ENCODE data around the gene PDE4D. TPM values are rescaled to one million over a fixed set of nuclear protein-coding genes. Genes with fewer than 3 reads are reported as not detected.

PDE4D gene
- total RNA-seq, 1 experiment from 2014 or later: 2.1 TPM

DNA sequence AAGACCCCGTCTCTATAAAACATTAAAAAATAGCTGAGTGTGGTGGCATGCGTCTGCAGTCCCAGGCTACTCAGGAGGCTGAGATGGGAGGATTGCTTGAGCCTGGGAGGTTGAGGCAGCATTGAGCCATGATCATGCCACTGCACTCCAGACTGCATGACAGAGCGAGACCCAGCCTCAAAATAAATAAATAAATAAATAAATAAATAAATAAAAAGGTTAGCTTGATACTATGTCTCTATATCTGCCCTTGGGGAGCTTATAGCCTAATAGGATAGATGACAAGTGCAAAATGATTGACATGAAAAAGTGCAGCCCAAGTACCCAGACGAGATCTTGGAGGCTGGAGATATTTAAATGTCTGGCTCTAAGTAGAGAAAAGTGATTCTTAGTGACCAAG lies 122.6 kb downstream of the PDE4D start:
- no peak overlapping the region for H2BK12ac ChIP-seq (ENCODE audit: insufficient read length, low read depth, low read length)
- no peak overlapping the region for H3K18ac ChIP-seq (ENCODE audit: insufficient read length, low read depth, low read length)
- H3T11ph ChIP-seq (ENCODE audit: low read length): no peak overlapping the region
- H3K79me2 ChIP-seq (ENCODE audit: insufficient read depth, low read length): no peaks in the 10 kb centered on the region
- TF ChIP-seq, protein P1, sequence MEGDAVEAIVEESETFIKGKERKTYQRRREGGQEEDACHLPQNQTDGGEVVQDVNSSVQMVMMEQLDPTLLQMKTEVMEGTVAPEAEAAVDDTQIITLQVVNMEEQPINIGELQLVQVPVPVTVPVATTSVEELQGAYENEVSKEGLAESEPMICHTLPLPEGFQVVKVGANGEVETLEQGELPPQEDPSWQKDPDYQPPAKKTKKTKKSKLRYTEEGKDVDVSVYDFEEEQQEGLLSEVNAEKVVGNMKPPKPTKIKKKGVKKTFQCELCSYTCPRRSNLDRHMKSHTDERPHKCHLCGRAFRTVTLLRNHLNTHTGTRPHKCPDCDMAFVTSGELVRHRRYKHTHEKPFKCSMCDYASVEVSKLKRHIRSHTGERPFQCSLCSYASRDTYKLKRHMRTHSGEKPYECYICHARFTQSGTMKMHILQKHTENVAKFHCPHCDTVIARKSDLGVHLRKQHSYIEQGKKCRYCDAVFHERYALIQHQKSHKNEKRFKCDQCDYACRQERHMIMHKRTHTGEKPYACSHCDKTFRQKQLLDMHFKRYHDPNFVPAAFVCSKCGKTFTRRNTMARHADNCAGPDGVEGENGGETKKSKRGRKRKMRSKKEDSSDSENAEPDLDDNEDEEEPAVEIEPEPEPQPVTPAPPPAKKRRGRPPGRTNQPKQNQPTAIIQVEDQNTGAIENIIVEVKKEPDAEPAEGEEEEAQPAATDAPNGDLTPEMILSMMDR (conservative IDR thresholded peaks at IDR 0.05): no peak
- H2BK120ac ChIP-seq (ENCODE audit: low read depth, low read length, poor library complexity, severe bottlenecking): no peak overlapping the region
- H4K91ac ChIP-seq (ENCODE audit: insufficient read length, low read depth, low read length): no peak overlapping the region
- H3K4me3 Mint-ChIP-seq: no peak overlapping the region
- H3K79me1 ChIP-seq (ENCODE audit: insufficient read depth, low read depth, low read length, poor library complexity, severe bottlenecking): no peaks in the 10 kb centered on the region
- no peak overlapping the region for H3K4ac ChIP-seq (ENCODE audit: low read depth, low read length)
- no peak overlapping the region for H3K23ac ChIP-seq (ENCODE audit: insufficient read length, low read depth, low read length)
- no peak overlapping the region for H3K9ac ChIP-seq (ENCODE audit: extremely low read depth, insufficient read length, low read length)
- no peak overlapping the region for H3K14ac ChIP-seq (ENCODE audit: insufficient read depth, low read length)
- H2BK5ac ChIP-seq (ENCODE audit: insufficient read length, low read length): no peak overlapping the region
- no peak overlapping the region for H2AK5ac ChIP-seq (ENCODE audit: insufficient read length, low read length)
- no peak overlapping the region for H3K56ac ChIP-seq (ENCODE audit: insufficient read length, low read depth, low read length)
- peaks cover 2% of the 10 kb centered on the region; the same call in 1 of the 2 replicates for H3K4me1 ChIP-seq (ENCODE audit: insufficient read depth, low read length)
- peaks cover 9% of the 10 kb centered on the region for H3K23me2 ChIP-seq (ENCODE audit: insufficient read length, low read depth, low read length, poor library complexity, severe bottlenecking)
- no peaks in the 10 kb centered on the region for H3K9me3 ChIP-seq (ENCODE audit: control insufficient read depth, low read depth, low read length)
- H3K4me1 Mint-ChIP-seq: peaks cover 16 to 17% of the 10 kb centered on the region in 2 experiments
- no peak overlapping the region for H2AFZ ChIP-seq (ENCODE audit: low read length)
- H3K27me3 Mint-ChIP-seq (ENCODE audit: low read depth): peaks cover 30% of the 10 kb centered on the region
- H3K27me3 ChIP-seq (ENCODE audit: insufficient read depth, low read length): peaks cover 8% of the 10 kb centered on the region; the same call in 1 of the 2 replicates
- no peaks in the 10 kb centered on the region for H3K36me3 Mint-ChIP-seq (ENCODE audit: insufficient read depth in 1 of 3, low read depth in 3 of 3)
- no peak overlapping the region for H2BK20ac ChIP-seq (ENCODE audit: low read depth, low read length, poor library complexity, severe bottlenecking)
- H3K9me3 Mint-ChIP-seq: no peaks in the 10 kb centered on the region
- DNase-seq: no peak
- no peak overlapping the region for H3K4me2 ChIP-seq (ENCODE audit: insufficient read depth, insufficient read length, low read length)
- H2BK15ac ChIP-seq (ENCODE audit: low read depth, low read length): no peak overlapping the region
- no peak overlapping the region for H3K27ac ChIP-seq (ENCODE audit: insufficient read length, low read depth, low read length)
- H4K20me1 ChIP-seq (ENCODE audit: control insufficient read depth, insufficient read depth, insufficient read length): no peaks in the 10 kb centered on the region
- WGBS (ENCODE audit: extremely low coverage, insufficient read length, low lambda C conversion rate): no CpG with 5 or more reads among the region's 4 CpGs
- H4K5ac ChIP-seq (ENCODE audit: insufficient read length, low read depth, low read length): no peak overlapping the region
- H4K8ac ChIP-seq (replicated peaks; ENCODE audit: insufficient read length, low read depth, low read length): no peak overlapping the region
- H3K27ac Mint-ChIP-seq: no peak overlapping the region
